ENCODE data around the gene FRMPD4. TPM values are rescaled to one million over a fixed set of nuclear protein-coding genes. Genes with fewer than 3 reads are reported as not detected.

FRMPD4 gene
- total and polyA plus RNA-seq, 2 donors = 0.06 to 0.85 TPM

GRCh38 chrX:12595720-12596119 is 457.4 kb downstream of the FRMPD4 start:
- no peaks in the 10 kb centered on the region for H3K36me3 ChIP-seq (ENCODE audit: insufficient read depth)
- no peaks in the 10 kb centered on the region for H3K4me1 ChIP-seq (ENCODE audit: insufficient read depth)
- 45% methylated on average over 1 of the region's 1 CpG for WGBS
- DNase-seq (ENCODE audit: extremely low spot score) = no peak
- H3K4me3 ChIP-seq (ENCODE audit: low read depth, low read length) = no peak overlapping the region
- no peak overlapping the region for H3K27ac ChIP-seq (ENCODE audit: low read depth)

DNA sequence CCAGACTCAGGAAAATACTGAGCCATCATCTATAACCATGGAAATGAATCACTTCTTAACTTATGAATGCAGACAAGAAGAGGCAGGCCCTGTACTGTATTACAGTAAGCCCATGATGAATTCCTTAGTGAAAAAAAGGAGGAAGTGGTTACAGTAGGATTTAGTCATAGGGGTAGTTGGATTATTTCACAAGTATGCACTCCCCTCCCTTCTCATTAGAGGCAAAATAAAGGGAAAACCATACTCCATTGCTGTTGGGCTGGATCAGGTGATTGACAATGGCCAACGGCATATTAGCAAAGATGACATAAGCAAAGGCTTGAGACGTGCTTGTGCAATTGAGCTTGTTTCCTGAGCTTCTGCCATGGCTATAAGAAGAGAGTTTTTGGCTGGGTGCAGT is 471.8 kb downstream of the FRMPD4 start:
- Histone ChIP-seq H3K4me3 (ENCODE audit: low read depth, low read length) (no peak overlapping the region), H3K4me1 (ENCODE audit: insufficient read depth) (no peaks in the 10 kb centered on the region), H3K36me3 (ENCODE audit: insufficient read depth) (no peaks in the 10 kb centered on the region), H3K27ac (ENCODE audit: low read depth) (no peak overlapping the region)
- DNase-seq (ENCODE audit: extremely low spot score) = no peak
- 67% methylated on average over 2 of the region's 2 CpGs for WGBS

DNA sequence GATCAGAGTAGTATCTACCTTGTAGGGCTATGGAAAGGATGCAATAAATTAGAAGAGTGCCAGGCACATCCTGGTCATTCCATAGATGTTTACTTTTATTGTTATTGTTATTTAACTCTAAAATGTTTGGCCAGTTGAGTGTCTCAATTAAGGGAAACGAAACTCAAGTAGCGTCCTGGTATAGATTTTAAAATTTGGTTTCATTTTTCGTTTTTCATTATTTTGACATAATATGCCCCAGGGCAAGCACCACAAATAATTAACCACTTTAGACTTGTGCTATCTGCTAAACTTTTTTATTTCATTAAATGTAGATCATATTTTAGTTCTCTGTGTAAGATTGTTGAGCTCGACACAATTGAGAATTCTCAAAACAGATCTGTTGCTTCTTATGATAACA is 473.2 kb downstream of the FRMPD4 start:
- H3K4me3 ChIP-seq (ENCODE audit: low read depth, low read length) = no peak overlapping the region
- no peak overlapping the region for H3K27ac ChIP-seq (ENCODE audit: low read depth)
- no peaks in the 10 kb centered on the region for H3K4me1 ChIP-seq (ENCODE audit: insufficient read depth)
- WGBS = 90% methylated on average over 4 of the region's 4 CpGs
- no peak for DNase-seq (ENCODE audit: extremely low spot score)
- no peaks in the 10 kb centered on the region for H3K36me3 ChIP-seq (ENCODE audit: insufficient read depth)

DNA sequence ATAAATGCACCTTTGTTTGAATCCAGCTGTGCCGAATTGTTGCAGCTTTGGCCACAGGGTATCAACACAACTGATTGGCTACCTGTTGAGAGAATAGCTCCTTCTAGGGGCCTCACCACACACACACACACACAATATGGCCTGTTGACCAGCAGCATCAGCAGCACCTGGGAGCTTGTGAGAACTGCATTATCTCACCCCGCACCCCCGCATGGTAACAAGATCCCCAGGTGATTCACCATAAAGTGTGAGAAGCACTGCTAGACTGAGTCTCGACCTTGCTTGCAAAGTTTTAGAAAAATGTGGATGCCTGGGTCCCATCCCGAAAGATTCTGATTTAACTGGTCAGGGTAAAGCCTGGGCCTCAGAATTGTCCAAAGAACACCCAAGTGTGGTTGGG is 476.0 kb downstream of the FRMPD4 start:
- DNase-seq (ENCODE audit: extremely low spot score) = no peak
- Histone ChIP-seq H3K36me3 (ENCODE audit: insufficient read depth) (no peaks in the 10 kb centered on the region), H3K27ac (ENCODE audit: low read depth) (no peak overlapping the region), H3K4me3 (ENCODE audit: low read depth, low read length) (no peak overlapping the region), H3K4me1 (ENCODE audit: insufficient read depth) (no peaks in the 10 kb centered on the region)
- WGBS = 92% methylated on average over 5 of the region's 5 CpGs

- H3K27ac ChIP-seq (ENCODE audit: low read depth) = no peak overlapping the region
- no peaks in the 10 kb centered on the region for H3K4me1 ChIP-seq (ENCODE audit: insufficient read depth)
- no peaks in the 10 kb centered on the region for H3K36me3 ChIP-seq (ENCODE audit: insufficient read depth)
- no peak for DNase-seq (ENCODE audit: extremely low spot score)
- H3K4me3 ChIP-seq (ENCODE audit: low read depth, low read length) = no peak overlapping the region
Measured at GRCh38 chrX:12615061-12615460, 476.8 kb downstream of the FRMPD4 start.

DNA sequence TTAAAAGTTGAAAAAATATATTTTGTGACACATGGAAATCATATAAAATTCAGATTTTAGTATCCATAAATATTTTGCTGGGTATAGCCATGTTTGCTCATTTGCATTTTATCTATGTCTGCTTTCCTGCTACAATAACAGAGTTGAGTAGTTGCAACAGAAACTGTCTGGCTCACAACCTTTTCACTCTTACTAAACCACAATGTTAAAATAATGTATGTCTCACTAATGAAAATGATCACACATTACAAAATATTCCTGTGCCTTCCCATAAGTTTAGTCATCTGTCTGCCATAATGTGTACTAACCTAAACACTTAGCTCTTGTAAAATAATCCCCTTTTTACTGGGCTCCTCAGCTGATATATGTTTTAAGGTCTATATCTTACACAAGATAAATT is 479.0 kb downstream of the FRMPD4 start:
- Histone ChIP-seq H3K4me3 (ENCODE audit: low read depth, low read length) (no peak overlapping the region), H3K4me1 (ENCODE audit: insufficient read depth) (no peaks in the 10 kb centered on the region), H3K27ac (ENCODE audit: low read depth) (no peak overlapping the region), H3K36me3 (ENCODE audit: insufficient read depth) (no peaks in the 10 kb centered on the region)
- DNase-seq (ENCODE audit: extremely low spot score) = no peak

DNA sequence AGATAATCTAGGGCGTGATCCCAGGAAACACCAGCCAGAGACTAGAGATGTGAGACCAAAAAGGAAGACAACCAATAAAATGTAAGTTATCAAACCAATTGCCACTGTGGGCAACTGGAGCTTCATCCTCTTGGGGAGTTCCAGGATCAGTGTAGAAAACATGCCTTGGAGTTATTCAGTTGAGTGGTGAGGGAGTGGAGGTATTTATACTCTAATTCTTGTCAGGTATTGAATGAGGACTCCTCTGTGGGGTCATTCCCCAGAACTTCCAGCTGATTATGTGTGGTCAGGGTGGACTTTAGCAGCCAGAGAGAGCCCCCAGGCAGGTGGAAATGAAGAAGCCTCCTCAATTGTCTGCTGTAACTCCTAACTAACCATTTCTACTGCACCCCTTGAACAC is 509.0 kb downstream of the FRMPD4 start:
- no peak overlapping the region for H3K4me3 ChIP-seq (ENCODE audit: low read depth, low read length)
- H3K36me3 ChIP-seq (ENCODE audit: insufficient read depth) = no peaks in the 10 kb centered on the region
- no peak for DNase-seq (ENCODE audit: extremely low spot score)
- 86% methylated on average over 1 of the region's 1 CpG for WGBS
- H3K4me1 ChIP-seq (ENCODE audit: insufficient read depth) = no peaks in the 10 kb centered on the region
- no peak overlapping the region for H3K27ac ChIP-seq (ENCODE audit: low read depth)

- Histone ChIP-seq H3K36me3 (ENCODE audit: insufficient read depth) (no peaks in the 10 kb centered on the region), H3K4me1 (ENCODE audit: insufficient read depth) (no peaks in the 10 kb centered on the region), H3K27ac (ENCODE audit: low read depth) (no peak overlapping the region), H3K4me3 (ENCODE audit: low read depth, low read length) (no peak overlapping the region)
- no peak for DNase-seq (ENCODE audit: extremely low spot score)
- WGBS = 58% methylated on average over 5 of the region's 5 CpGs
Measured at GRCh38 chrX:12648995-12649394, 510.7 kb downstream of the FRMPD4 start.

GRCh38 chrX:12657433-12657832 is 519.2 kb downstream of the FRMPD4 start:
- no peaks in the 10 kb centered on the region for H3K36me3 ChIP-seq (ENCODE audit: insufficient read depth)
- no peak overlapping the region for H3K27ac ChIP-seq (ENCODE audit: low read depth)
- H3K4me3 ChIP-seq (ENCODE audit: low read depth, low read length) = no peak overlapping the region
- H3K4me1 ChIP-seq (ENCODE audit: insufficient read depth) = no peaks in the 10 kb centered on the region
- DNase-seq (ENCODE audit: extremely low spot score) = no peak
- WGBS = 67% methylated on average over 1 of the region's 1 CpG

GRCh38 chrX:12657881-12658280 is 519.6 kb downstream of the FRMPD4 start:
- H3K4me1 ChIP-seq (ENCODE audit: insufficient read depth) = no peaks in the 10 kb centered on the region
- no peak for DNase-seq (ENCODE audit: extremely low spot score)
- no peaks in the 10 kb centered on the region for H3K36me3 ChIP-seq (ENCODE audit: insufficient read depth)
- H3K4me3 ChIP-seq (ENCODE audit: low read depth, low read length) = no peak overlapping the region
- 69% methylated on average over 1 of the region's 1 CpG for WGBS
- no peak overlapping the region for H3K27ac ChIP-seq (ENCODE audit: low read depth)

- no peak overlapping the region for H3K4me3 ChIP-seq (ENCODE audit: low read depth, low read length)
- no peak for DNase-seq (ENCODE audit: extremely low spot score)
- H3K27ac ChIP-seq (ENCODE audit: low read depth) = no peak overlapping the region
- WGBS = 94% methylated on average over 2 of the region's 2 CpGs
- no peaks in the 10 kb centered on the region for H3K4me1 ChIP-seq (ENCODE audit: insufficient read depth)
- H3K36me3 ChIP-seq (ENCODE audit: insufficient read depth) = no peaks in the 10 kb centered on the region
Measured at GRCh38 chrX:12661464-12661863, 523.2 kb downstream of the FRMPD4 start.

DNA sequence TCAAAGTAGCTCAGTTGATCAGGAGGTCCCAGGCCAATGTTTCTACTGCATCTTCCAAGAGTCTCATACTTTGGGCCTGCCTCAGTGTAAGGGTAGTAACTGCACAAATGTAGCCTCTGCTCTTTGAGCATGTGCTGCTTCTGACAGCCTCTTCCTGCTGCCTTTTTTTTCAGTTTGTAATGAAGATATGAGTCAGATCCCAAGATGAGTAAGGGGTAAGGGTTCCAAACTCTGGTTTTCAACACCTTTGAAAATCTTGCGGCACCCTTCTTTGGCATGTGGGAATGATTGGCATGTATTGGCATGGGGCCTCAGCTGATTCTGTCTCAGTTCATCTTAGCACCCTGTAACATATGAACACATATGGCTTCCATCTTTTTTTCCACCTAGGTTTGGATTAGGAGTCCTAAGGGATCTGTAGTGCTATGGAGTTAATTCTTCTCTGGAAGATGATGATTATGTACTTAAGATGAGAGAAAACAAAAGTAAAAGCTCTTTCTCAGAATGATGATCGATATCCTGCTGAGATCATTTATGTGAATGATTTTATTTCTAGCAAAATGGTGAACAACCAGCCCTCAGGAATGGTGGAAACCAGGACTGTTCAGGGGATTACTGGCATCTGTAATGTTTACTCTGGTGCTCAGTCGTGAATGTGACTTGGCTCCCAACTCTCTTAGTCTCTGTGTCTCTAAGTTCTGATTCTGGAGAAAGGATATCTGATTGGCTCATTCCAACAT is 534.3 kb downstream of the FRMPD4 start:
- Histone ChIP-seq H3K27ac (ENCODE audit: low read depth) (no peak overlapping the region), H3K4me1 (ENCODE audit: insufficient read depth) (no peaks in the 10 kb centered on the region), H3K4me3 (ENCODE audit: low read depth, low read length) (no peak overlapping the region), H3K36me3 (ENCODE audit: insufficient read depth) (no peaks in the 10 kb centered on the region)
- DNase-seq (ENCODE audit: extremely low spot score) = no peak
- WGBS = 78% methylated on average over 3 of the region's 3 CpGs

GRCh38 chrX:12673487-12673886 is 535.2 kb downstream of the FRMPD4 start:
- WGBS = 77% methylated on average over 2 of the region's 2 CpGs
- no peak overlapping the region for H3K4me3 ChIP-seq (ENCODE audit: low read depth, low read length)
- H3K36me3 ChIP-seq (ENCODE audit: insufficient read depth) = no peaks in the 10 kb centered on the region
- H3K4me1 ChIP-seq (ENCODE audit: insufficient read depth) = no peaks in the 10 kb centered on the region
- DNase-seq (ENCODE audit: extremely low spot score) = no peak
- H3K27ac ChIP-seq (ENCODE audit: low read depth) = no peak overlapping the region

- Histone ChIP-seq H3K4me1 (ENCODE audit: insufficient read depth) (no peaks in the 10 kb centered on the region), H3K36me3 (ENCODE audit: insufficient read depth) (no peaks in the 10 kb centered on the region), H3K4me3 (ENCODE audit: low read depth, low read length) (no peak overlapping the region), H3K27ac (ENCODE audit: low read depth) (no peak overlapping the region)
- 100% methylated on average over 1 of the region's 1 CpG for WGBS
- DNase-seq (ENCODE audit: extremely low spot score) = no peak
Measured at GRCh38 chrX:12679522-12679921, 541.2 kb downstream of the FRMPD4 start.

DNA sequence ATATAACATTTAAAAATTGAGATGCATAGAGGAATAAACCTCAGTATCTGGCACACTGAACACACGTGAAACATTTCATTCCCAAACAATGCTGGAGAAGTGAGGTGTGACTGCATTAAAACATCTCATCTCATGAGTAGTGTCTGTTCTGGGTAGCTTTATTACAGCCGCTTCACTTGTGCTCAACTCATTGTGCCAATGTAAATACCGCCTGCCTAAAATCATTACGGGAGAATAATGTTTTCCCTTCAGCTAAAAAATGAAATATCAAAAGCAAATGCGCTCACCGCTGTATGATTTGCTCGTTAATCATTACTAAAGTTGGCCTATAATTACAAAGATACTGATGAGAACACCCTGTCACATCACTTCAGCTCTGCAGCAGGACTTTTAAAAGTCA is 542.8 kb downstream of the FRMPD4 start:
- no peaks in the 10 kb centered on the region for H3K4me1 ChIP-seq (ENCODE audit: insufficient read depth)
- WGBS = 84% methylated on average over 7 of the region's 7 CpGs
- no peak for DNase-seq (ENCODE audit: extremely low spot score)
- H3K36me3 ChIP-seq (ENCODE audit: insufficient read depth) = no peaks in the 10 kb centered on the region
- no peak overlapping the region for H3K4me3 ChIP-seq (ENCODE audit: low read depth, low read length)
- H3K27ac ChIP-seq (ENCODE audit: low read depth) = no peak overlapping the region
